Smooth muscle cell of the brain vasculature (primary cell): ENCODE measurements around the gene CHD9.
"Not testable (repeated sequence)": the region's sequence is repeated elsewhere in the genome, so short reads cannot be mapped to it uniquely, and the experiment has no call there.

ENCODE experiments used
- DNase-seq: peaks from one replicate; pipeline ENCODE4 v3.0.0-alpha.2; 2012; ENCODE audit warnings: low read depth, low spot score

Gene CHD9

GRCh38 chr16:53207810-53208752 lies 153.3 kb downstream of the CHD9 start:
- peak; percentile 53 for DNase-seq

- no peak for DNase-seq
Measured at GRCh38 chr16:53209429-53209828, 154.6 kb downstream of the CHD9 start.

- no peak for DNase-seq
Measured at GRCh38 chr16:53209877-53210276, 155.1 kb downstream of the CHD9 start.

- DNase-seq = no peak
Measured at GRCh38 chr16:53211253-53211652, 156.5 kb downstream of the CHD9 start.

GRCh38 chr16:53212893-53213223 lies 158.1 kb downstream of the CHD9 start:
- no peak for DNase-seq

- no peak for DNase-seq
Measured at GRCh38 chr16:53213542-53213941, 158.8 kb downstream of the CHD9 start.

GRCh38 chr16:53216798-53217197 lies 162.0 kb downstream of the CHD9 start:
- no peak for DNase-seq

GRCh38 chr16:53219371-53219770 lies 164.6 kb downstream of the CHD9 start:
- DNase-seq = no peak

- DNase-seq = no peak
Measured at GRCh38 chr16:53219795-53220454, 165.1 kb downstream of the CHD9 start.

GRCh38 chr16:53220585-53220984 lies 165.8 kb downstream of the CHD9 start:
- no peak for DNase-seq

- DNase-seq = no peak
Measured at GRCh38 chr16:53224951-53225533, 170.3 kb downstream of the CHD9 start.

- DNase-seq = no peak
Measured at GRCh38 chr16:53232826-53233529, 178.2 kb downstream of the CHD9 start.

- DNase-seq = no peak
Measured at GRCh38 chr16:53234836-53235235, 180.0 kb downstream of the CHD9 start.

GRCh38 chr16:53235851-53236250 lies 181.1 kb downstream of the CHD9 start:
- DNase-seq = no peak

GRCh38 chr16:53249331-53249730 lies 194.5 kb downstream of the CHD9 start:
- no peak for DNase-seq

GRCh38 chr16:53257001-53257400 lies 202.2 kb downstream of the CHD9 start:
- no peak for DNase-seq

GRCh38 chr16:53258809-53259208 lies 204.0 kb downstream of the CHD9 start:
- DNase-seq = no peak

GRCh38 chr16:53261276-53261675 lies 206.5 kb downstream of the CHD9 start:
- no peak for DNase-seq

- DNase-seq = no peak
Measured at GRCh38 chr16:53262645-53263044, 207.9 kb downstream of the CHD9 start.

- DNase-seq = no peak
Measured at GRCh38 chr16:53266156-53266555, 211.4 kb downstream of the CHD9 start.

GRCh38 chr16:53278498-53278897 lies 223.7 kb downstream of the CHD9 start:
- DNase-seq = not testable (repeated sequence)

GRCh38 chr16:53281280-53281679 lies 226.5 kb downstream of the CHD9 start:
- no peak for DNase-seq
